AG09309 (cell line): Measurements from ENCODE around the gene C20orf204.

Experiments
- DNase-seq: peaks from one replicate; pipeline ENCODE4 v3.0.0-alpha.2; 2010; ENCODE audit warnings: low read depth
- H3K4me3 ChIP-seq: 2 replicates; pipeline ENCODE4 v1.5.1; 2011; ENCODE audit warnings: mild to moderate bottlenecking, low read depth, low read length, moderate library complexity; ENCODE audit not compliant: control insufficient read depth
- TF ChIP-seq, protein P1 (sequence below): IDR thresholded peaks from 2 replicates; pipeline ENCODE4 v1.5.1; 2011; ENCODE audit warnings: mild to moderate bottlenecking, low read depth, low read length, inconsistent platforms; ENCODE audit not compliant: insufficient read depth, control insufficient read depth; ENCODE audit errors: missing control alignments

The C20orf204 gene

DNA sequence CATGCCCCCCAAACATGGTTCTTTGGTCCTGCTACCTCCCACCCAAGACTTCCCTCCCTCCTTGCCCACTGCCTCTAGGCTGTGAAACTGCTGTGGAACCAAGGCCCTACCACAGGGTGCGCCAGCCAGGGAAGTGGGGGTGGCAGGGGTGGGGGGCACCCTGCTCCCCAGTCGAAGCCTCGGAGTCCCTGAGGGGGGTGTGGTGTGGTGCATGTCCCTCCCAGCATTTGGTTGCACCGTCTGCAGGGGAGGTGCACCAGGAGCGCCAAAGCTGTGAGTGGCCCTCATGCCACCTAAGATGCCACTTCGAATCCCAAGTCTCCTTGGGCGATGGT lies 41.5 kb downstream of the C20orf204 start:
- TF ChIP-seq, protein P1, sequence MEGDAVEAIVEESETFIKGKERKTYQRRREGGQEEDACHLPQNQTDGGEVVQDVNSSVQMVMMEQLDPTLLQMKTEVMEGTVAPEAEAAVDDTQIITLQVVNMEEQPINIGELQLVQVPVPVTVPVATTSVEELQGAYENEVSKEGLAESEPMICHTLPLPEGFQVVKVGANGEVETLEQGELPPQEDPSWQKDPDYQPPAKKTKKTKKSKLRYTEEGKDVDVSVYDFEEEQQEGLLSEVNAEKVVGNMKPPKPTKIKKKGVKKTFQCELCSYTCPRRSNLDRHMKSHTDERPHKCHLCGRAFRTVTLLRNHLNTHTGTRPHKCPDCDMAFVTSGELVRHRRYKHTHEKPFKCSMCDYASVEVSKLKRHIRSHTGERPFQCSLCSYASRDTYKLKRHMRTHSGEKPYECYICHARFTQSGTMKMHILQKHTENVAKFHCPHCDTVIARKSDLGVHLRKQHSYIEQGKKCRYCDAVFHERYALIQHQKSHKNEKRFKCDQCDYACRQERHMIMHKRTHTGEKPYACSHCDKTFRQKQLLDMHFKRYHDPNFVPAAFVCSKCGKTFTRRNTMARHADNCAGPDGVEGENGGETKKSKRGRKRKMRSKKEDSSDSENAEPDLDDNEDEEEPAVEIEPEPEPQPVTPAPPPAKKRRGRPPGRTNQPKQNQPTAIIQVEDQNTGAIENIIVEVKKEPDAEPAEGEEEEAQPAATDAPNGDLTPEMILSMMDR = no peak
- no peak overlapping the region for H3K4me3 ChIP-seq

DNA sequence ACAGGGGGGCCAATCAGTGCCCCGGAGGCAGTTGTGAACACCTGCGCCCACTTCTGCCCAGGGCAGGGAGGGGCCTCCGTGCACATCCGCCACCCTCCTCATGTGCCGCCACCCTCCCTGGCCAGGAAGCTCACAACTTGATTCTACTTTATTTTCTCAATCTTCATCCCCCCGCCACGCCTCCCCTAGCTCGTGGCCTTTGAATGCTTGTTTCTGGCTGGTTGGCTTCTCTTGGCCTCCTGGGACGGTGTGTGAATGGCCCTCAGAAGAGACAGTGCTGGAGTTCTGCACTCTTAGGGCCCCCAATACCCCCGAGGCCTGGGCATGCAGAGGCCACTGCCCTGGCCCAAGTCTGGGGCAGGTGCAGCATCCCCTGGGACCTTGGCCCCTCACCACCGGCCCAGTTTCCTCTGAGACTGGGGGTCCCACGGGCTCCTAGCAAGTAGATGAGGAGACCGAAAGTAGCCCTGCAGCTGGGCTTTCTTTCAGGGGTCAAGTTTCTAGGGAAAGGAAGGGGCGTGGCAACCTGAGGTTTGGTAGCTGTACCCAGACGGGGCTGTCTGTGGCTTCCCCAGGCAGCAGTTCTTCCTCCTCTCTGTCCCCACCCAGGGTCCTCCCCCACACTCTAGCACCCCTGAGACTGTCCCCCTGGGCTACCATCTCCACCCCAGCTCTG lies 42.0 kb downstream of the C20orf204 start:
- DNase-seq = no peak
- TF ChIP-seq, protein P1 = no peak
- peak overlapping the region; percentile 89 for H3K4me3 ChIP-seq

More for the DNA sequence above, 41.5 kb downstream of the C20orf204 start:
- DNase-seq = no peak

DNA sequence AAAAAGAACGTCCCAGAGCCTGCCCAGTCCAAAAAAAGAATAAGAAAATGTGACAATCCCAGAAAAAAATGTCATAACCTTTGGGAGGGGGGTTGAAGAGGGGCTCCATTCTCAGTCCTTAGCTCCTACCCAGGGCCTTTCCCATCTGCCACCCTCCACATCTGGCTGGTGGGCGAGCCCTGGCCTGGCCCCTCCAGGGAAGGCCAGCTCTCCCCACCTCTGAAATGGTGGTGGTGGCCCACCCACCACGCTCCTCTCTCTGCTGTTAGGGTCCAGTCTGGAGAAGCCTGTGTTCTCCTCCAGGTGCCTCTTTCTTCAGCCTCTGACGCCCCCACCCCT lies 42.9 kb downstream of the C20orf204 start:
- peak overlapping the region; percentile 89 for H3K4me3 ChIP-seq
- TF ChIP-seq, protein P1 = no peak
- no peak for DNase-seq

DNA sequence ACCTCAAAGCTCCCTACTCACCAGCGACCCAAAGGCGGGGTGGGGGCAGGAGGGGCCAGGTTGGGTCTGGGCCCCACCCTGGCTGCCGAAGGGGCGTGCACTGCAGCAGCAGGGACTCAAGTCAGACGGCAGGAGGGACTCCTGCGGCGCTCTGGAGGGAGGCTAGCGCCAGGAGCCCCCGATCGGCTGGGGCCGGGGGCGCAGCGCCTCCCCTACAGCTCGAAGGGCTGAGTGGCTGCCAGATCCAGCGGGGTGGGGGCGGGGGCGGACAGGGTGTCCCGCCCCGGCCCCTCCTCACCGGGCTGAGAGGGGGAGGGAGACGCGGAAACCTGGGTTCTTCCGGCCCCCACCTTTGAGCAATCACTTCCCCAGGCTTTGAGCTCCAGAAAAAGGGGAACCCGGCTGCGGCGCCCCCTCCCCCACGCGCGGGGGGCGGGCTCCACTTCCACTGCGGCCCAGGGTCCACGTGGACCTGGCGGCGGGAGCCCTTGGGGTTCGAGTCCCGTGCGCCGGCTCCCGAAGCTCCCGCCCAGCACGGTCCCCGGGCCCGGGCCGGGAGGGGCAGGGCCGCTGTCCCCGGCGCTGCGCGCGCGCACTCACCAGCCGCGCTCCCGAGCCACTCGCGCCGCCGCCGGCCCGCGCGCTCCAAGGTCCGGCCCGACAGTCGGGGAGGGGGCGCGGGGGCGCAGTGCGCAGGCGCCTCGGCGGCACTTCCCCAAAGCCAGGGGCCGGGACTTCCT lies 43.5 kb downstream of the C20orf204 start, which contains the start of gene RGS19:
Gene RGS19 (minus strand): TSS at position 246 of the 740 bp plus-strand sequence. CDS start 2,632 bp downstream, outside the sequence.
- DNase-seq = no peak
- TF ChIP-seq, protein P1 = no peak
- H3K4me3 ChIP-seq = peak within 1 kb of the TSS; percentile 89

DNA sequence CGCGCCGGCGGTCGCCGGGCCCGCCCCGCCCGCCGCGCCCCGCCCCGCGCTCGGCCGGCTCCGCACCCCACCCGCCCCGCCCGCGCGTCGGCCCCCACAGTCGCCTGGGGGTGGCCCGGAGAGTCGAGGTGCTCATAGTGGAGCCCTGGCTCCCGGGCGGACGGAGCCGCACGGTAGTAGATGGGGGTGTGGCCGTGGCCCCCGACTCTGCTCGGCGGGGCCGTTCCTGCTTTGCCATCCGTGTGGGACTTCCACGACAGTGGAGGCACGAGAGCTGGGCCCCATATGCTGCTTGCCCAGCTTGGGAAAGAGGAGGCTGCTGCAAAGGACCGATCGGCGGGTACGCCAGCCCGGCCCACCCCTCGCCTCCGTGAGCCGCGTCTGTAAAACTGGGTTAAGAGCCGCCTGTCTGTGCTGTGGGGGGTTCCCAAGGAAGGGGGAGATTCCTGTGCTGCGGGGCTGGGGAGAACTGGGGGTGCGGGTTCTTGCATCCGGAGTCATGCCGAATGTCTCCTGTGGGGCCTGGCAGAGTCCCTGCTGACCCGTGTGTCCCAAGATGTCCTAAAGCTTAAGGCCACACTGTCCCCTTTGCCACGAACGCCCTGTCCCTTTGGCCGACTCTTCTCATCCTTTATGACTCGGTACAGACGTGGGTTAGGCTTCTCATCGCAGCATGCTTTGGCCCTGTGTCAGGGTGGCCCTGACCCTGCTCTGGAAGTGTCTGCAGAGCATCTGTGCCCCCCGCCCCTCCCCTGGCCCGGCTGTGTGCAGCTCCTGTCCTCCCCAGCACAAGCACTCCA lies 44.2 kb downstream of the C20orf204 start, which contains the start of gene OPRL1:
Gene OPRL1 (plus strand): TSS at position 70 of the 800 bp plus-strand sequence. CDS start 12,639 bp downstream, outside the sequence.
- no peak for DNase-seq
- TF ChIP-seq, protein P1 = no peak
- peak within 1 kb of the TSS; percentile 89 for H3K4me3 ChIP-seq

DNA sequence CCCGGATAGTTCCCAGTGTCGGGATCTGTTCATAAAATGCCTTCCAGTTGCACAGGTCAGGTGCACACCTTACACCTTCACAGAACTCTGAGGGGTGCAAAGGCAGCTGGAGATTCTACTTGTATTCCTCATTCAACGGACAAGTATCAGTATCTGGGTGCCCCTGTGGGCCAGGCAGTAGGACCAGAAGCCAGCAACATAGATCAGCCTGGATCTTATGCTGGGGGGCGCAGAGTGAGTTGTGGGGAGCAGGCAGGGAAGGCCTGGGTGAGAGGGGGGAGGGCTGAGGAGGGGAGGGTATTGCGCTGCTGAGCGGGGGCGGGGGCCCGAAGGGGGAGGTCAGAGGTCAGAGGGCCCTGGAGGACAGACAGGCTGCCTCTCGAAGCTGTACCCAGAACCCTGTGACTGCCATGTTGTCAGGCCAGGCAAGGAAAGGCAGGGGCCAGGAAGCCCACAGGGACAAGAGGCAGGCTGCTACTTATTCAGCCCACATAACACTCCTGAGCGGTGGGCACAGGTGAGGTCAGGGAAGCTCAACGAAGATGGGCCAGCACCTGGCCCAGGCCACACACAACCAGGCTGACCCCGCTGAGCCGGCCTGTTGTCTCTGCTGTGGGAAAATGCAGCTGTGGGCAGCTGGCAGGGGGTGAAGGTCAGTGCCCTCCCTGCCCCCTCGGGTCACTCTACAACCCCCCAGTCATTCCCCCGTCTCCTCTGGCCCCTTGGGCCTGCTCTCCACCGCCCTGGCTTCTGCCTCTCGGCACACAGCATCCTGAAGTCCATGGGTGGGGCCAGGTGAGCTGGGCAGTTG lies 45.0 kb downstream of the C20orf204 start:
- no peak overlapping the region for H3K4me3 ChIP-seq
- DNase-seq = no peak
- TF ChIP-seq, protein P1 = no peak
